ENCODE data around the gene NHLRC3.

The NHLRC3 gene

DNA sequence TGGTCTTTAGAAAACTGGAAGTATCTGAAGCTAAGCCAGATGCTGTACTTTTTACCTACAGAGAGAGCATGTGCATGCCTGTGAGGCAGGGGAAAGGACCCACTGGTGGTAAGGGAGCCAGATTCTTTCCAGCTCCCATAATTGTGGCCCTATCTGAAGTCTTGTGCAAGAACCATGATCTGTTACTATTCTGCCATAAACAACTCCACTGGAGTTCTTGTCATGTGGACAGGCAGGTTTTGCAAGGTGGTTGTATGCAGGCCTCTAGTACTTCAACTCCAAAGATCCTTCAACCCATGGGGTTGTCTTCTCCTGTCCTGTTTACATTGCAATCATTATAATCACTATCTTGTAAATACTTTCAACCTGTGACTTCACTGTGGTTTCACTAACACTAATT, 14.5 kb upstream of the NHLRC3 start:
- Histone ChIP-seq H3K27me3 (replicated peaks; ENCODE audit: control insufficient read depth, insufficient read depth, low read length) (no peaks in the 10 kb centered on the region), H3K36me3 (ENCODE audit: control insufficient read depth, insufficient read depth, low read length) (peaks cover 8% of the 10 kb centered on the region), H3K4me3 (replicated peaks; ENCODE audit: low read depth, low read length) (no peak overlapping the region)
- DNase-seq (ENCODE audit: extremely low read depth, insufficient read length), result no peak
- TF ChIP-seq, protein P1, sequence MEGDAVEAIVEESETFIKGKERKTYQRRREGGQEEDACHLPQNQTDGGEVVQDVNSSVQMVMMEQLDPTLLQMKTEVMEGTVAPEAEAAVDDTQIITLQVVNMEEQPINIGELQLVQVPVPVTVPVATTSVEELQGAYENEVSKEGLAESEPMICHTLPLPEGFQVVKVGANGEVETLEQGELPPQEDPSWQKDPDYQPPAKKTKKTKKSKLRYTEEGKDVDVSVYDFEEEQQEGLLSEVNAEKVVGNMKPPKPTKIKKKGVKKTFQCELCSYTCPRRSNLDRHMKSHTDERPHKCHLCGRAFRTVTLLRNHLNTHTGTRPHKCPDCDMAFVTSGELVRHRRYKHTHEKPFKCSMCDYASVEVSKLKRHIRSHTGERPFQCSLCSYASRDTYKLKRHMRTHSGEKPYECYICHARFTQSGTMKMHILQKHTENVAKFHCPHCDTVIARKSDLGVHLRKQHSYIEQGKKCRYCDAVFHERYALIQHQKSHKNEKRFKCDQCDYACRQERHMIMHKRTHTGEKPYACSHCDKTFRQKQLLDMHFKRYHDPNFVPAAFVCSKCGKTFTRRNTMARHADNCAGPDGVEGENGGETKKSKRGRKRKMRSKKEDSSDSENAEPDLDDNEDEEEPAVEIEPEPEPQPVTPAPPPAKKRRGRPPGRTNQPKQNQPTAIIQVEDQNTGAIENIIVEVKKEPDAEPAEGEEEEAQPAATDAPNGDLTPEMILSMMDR (IDR thresholded peaks at IDR 0.05; ENCODE audit: insufficient read depth, low read length, poor library complexity, severe bottlenecking), result no peak

DNA sequence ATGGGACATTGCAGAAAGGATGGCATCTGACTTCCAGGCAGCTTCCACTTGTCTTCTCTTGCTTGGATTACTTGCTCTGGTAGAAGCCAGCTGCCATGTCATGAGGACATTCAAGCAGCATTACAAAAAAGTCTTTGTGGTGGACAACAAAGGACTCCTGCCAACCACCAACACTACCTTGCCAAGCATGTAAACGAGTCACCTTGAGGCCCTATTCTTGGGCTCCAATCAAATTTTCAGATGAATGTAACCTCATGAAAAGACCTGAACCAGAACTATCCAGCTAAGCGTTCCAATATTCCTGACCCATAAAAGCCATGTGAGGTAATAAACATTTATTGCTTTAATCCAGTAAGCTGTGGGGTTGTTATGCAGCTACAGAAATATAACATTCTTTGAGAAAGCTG, 12.8 kb upstream of the NHLRC3 start:
- TF ChIP-seq, protein P1 (IDR thresholded peaks at IDR 0.05; ENCODE audit: insufficient read depth, low read length, poor library complexity, severe bottlenecking), result no peak
- no peaks in the 10 kb centered on the region for H3K27me3 ChIP-seq (replicated peaks; ENCODE audit: control insufficient read depth, insufficient read depth, low read length)
- no peak overlapping the region for H3K4me3 ChIP-seq (replicated peaks; ENCODE audit: low read depth, low read length)
- no peak for DNase-seq (ENCODE audit: extremely low read depth, insufficient read length)
- peaks cover 8% of the 10 kb centered on the region for H3K36me3 ChIP-seq (ENCODE audit: control insufficient read depth, insufficient read depth, low read length)

DNA sequence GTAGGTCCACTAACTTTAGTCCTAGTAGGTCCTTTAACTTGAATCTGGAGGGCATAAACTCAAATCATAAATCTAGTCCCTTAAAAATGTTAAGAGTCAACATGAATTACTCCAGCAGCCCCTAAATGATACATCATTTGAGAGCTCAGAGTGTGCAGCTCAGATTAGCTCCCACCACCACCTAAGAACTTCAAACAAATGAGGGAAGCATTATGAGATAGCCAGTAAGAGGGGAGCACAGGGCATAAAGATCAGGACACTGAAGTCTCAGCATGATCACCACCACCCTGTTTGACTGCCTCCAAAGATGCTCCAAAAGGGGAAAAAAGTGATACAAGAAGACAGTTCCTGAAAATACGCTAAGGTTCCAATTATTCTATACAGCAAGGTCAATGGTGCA, 6.1 kb upstream of the NHLRC3 start:
- Histone ChIP-seq H3K27me3 (replicated peaks; ENCODE audit: control insufficient read depth, insufficient read depth, low read length) (no peaks in the 10 kb centered on the region), H3K36me3 (ENCODE audit: control insufficient read depth, insufficient read depth, low read length) (peaks cover 2% of the 10 kb centered on the region), H3K4me3 (replicated peaks; ENCODE audit: low read depth, low read length) (no peak overlapping the region)
- no peak for DNase-seq (ENCODE audit: extremely low read depth, insufficient read length)
- TF ChIP-seq, protein P1 (IDR thresholded peaks at IDR 0.05; ENCODE audit: insufficient read depth, low read length, poor library complexity, severe bottlenecking), result no peak

DNA sequence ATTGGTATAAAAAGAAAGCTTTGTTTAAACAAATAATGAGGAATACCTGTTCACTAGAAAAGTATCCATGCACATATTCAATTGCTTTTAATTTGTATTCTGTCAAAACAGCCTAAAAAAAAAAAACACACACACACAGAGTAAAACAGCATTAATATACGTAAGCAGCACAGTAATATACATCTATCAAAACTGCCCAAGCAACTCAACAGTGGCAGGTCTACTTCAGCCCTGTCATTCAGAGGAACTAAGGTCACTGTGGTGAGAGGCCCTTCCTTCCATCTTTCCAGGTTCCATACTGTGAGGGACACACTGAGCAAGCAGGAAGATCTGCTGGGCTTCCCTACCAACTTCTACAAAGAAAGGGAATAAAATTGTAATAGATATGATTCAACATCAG, 4.2 kb upstream of the NHLRC3 start:
- Histone ChIP-seq H3K36me3 (ENCODE audit: control insufficient read depth, insufficient read depth, low read length) (peaks cover 1% of the 10 kb centered on the region), H3K4me3 (replicated peaks; ENCODE audit: low read depth, low read length) (no peak overlapping the region)

DNA sequence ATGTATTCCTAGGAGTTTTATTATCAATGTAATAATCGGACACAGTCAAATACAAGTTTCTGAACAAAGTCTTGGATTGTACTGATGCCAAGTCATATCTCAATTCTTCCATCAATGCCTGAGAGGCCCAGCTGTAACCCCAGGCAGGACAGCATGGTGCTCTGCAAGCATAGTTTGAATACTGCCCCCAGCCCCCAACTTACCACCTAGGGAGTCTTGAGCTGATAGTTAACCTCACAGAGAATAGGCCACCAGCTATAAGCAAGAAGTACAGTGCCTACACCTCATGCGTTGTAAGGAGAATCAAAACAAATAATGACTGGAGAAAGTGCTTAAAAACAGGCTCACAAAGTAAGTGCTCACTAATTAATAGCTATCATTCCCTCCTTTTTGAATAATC, 3.1 kb upstream of the NHLRC3 start:
- Histone ChIP-seq H3K27me3 (replicated peaks; ENCODE audit: control insufficient read depth, insufficient read depth, low read length) (no peaks in the 10 kb centered on the region), H3K4me3 (replicated peaks; ENCODE audit: low read depth, low read length) (peak overlapping the region; percentile 82), H3K36me3 (ENCODE audit: control insufficient read depth, insufficient read depth, low read length) (peaks cover 1% of the 10 kb centered on the region)
- DNase-seq (ENCODE audit: extremely low read depth, insufficient read length), result no peak
- TF ChIP-seq, protein P1 (IDR thresholded peaks at IDR 0.05; ENCODE audit: insufficient read depth, low read length, poor library complexity, severe bottlenecking), result no peak

More for the DNA sequence above, 4.2 kb upstream of the NHLRC3 start:
- H3K27me3 ChIP-seq (replicated peaks; ENCODE audit: control insufficient read depth, insufficient read depth, low read length), result no peaks in the 10 kb centered on the region
- DNase-seq (ENCODE audit: extremely low read depth, insufficient read length), result no peak
- TF ChIP-seq, protein P1 (IDR thresholded peaks at IDR 0.05; ENCODE audit: insufficient read depth, low read length, poor library complexity, severe bottlenecking), result no peak

DNA sequence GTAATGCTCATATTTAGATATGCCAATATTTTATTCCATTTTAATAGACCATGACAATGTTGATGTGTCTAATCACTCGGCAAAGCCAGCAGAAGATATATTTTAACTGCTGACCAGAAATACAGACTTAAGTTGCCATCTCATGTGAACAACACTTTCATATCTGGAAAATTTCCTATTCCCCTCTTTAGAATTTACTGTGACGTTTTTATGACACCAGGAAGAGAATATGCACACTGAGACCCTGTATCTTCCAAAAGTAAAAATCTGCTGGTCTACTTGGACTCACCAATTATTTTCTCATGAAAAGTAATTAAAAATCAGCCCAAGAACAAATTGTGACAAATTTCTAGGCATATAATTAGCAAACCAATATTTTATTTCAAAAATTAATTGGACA, 2.5 kb upstream of the NHLRC3 start:
- TF ChIP-seq, protein P1 (IDR thresholded peaks at IDR 0.05; ENCODE audit: insufficient read depth, low read length, poor library complexity, severe bottlenecking), result no peak
- Histone ChIP-seq H3K36me3 (ENCODE audit: control insufficient read depth, insufficient read depth, low read length) (peaks cover 1% of the 10 kb centered on the region), H3K27me3 (replicated peaks; ENCODE audit: control insufficient read depth, insufficient read depth, low read length) (no peaks in the 10 kb centered on the region), H3K4me3 (replicated peaks; ENCODE audit: low read depth, low read length) (peak overlapping the region; percentile 82)
- DNase-seq (ENCODE audit: extremely low read depth, insufficient read length), result no peak

All from GM06990 (cell line).